Measurements from ENCODE around the gene CLCA2.

Gene CLCA2

DNA sequence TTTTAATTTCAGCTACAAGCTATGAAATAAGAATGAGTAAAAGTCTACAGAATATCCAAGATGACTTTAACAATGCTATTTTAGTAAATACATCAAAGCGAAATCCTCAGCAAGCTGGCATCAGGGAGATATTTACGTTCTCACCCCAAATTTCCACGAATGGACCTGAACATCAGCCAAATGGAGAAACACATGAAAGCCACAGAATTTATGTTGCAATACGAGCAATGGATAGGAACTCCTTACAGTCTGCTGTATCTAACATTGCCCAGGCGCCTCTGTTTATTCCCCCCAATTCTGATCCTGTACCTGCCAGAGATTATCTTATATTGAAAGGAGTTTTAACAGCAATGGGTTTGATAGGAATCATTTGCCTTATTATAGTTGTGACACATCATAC, 31.1 kb downstream of the CLCA2 start:
- no peak for DNase-seq
- TF ChIP-seq, protein P1, sequence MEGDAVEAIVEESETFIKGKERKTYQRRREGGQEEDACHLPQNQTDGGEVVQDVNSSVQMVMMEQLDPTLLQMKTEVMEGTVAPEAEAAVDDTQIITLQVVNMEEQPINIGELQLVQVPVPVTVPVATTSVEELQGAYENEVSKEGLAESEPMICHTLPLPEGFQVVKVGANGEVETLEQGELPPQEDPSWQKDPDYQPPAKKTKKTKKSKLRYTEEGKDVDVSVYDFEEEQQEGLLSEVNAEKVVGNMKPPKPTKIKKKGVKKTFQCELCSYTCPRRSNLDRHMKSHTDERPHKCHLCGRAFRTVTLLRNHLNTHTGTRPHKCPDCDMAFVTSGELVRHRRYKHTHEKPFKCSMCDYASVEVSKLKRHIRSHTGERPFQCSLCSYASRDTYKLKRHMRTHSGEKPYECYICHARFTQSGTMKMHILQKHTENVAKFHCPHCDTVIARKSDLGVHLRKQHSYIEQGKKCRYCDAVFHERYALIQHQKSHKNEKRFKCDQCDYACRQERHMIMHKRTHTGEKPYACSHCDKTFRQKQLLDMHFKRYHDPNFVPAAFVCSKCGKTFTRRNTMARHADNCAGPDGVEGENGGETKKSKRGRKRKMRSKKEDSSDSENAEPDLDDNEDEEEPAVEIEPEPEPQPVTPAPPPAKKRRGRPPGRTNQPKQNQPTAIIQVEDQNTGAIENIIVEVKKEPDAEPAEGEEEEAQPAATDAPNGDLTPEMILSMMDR (IDR thresholded peaks at IDR 0.05; ENCODE audit: low read depth, low read length), result no peak
- no peaks in the 10 kb centered on the region for H3K9me3 ChIP-seq (ENCODE audit: severe bottlenecking)
- no peak overlapping the region for H3K4me3 ChIP-seq (ENCODE audit: low read depth, low read length)
- H3K36me3 ChIP-seq, result no peaks in the 10 kb centered on the region
- H3K27ac ChIP-seq, result no peak overlapping the region
- H3K27me3 ChIP-seq (ENCODE audit: insufficient read depth, low read depth, severe bottlenecking), result no peaks in the 10 kb centered on the region

DNA sequence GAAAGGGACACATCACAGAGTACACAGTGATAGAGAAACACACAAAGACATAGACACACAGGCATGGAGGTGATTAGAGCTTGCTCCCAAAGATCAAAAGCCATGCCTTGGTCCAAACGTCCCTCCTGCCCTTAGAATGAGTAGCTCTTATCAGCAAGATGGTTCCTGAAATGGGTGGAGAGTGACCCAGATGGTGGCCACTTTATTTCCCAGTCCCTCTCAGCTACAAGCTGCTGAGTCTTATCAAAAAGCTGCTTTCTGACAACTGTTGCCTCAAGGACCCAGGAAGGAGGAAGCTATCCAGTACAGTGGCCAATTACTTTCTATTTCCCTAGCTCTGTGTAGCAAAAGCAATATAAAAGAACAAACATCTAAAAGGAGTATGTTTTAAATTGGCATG, 37.0 kb downstream of the CLCA2 start:
- DNase-seq, result no peak
- TF ChIP-seq, protein P1 (IDR thresholded peaks at IDR 0.05; ENCODE audit: low read depth, low read length), result no peak
- no peak overlapping the region for H3K4me3 ChIP-seq (ENCODE audit: low read depth, low read length)
- no peaks in the 10 kb centered on the region for H3K27me3 ChIP-seq (ENCODE audit: insufficient read depth, low read depth, severe bottlenecking)
- no peaks in the 10 kb centered on the region for H3K36me3 ChIP-seq
- no peak overlapping the region for H3K27ac ChIP-seq
- H3K9me3 ChIP-seq (ENCODE audit: severe bottlenecking), result no peaks in the 10 kb centered on the region

DNA sequence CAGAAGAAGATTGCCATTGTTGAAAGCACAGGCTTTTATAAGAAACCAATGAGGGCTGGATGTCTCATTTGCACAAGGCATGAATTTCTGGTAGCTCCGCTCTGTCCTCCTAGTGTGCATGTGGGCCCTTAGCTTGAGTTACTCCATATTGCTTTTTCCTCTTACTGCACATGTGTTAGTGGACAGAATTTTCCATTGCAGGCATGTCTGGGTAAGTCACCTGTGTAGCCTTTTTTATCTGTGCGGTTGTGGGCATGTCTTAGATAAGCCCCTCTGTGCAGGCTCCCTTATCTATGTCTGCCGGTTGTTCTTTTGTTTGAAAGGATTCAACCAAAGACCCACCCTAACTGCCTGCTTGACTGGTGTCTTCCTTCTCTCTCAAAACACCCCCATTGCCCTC, 37.5 kb downstream of the CLCA2 start:
- no peak for DNase-seq
- Histone ChIP-seq H3K4me3 (ENCODE audit: low read depth, low read length) (no peak overlapping the region), H3K36me3 (no peaks in the 10 kb centered on the region), H3K27ac (no peak overlapping the region), H3K27me3 (ENCODE audit: insufficient read depth, low read depth, severe bottlenecking) (no peaks in the 10 kb centered on the region), H3K9me3 (ENCODE audit: severe bottlenecking) (no peaks in the 10 kb centered on the region)
- TF ChIP-seq, protein P1 (IDR thresholded peaks at IDR 0.05; ENCODE audit: low read depth, low read length), result no peak

DNA sequence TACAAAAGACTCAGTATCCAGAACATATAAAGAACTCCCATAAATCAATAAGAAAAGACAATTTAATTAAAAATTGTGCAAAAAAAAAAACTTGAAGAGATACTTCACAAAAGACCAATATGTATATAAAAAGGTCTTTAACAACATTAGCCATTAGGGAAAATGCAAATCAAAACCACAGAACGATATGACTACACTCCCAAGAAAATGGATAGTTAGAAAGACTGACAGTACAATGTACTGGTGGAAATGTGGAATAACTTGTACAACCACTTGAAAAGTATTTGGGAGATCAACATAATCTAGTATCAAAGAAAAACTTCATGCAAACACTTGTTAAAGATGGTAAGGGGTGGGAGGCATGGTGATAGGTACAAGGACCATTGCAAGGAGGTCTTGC, 40.8 kb downstream of the CLCA2 start:
- TF ChIP-seq, protein P1 (IDR thresholded peaks at IDR 0.05; ENCODE audit: low read depth, low read length), result no peak
- no peak for DNase-seq
- no peak overlapping the region for H3K4me3 ChIP-seq (ENCODE audit: low read depth, low read length)
- no peak overlapping the region for H3K27ac ChIP-seq
- no peaks in the 10 kb centered on the region for H3K36me3 ChIP-seq
- no peaks in the 10 kb centered on the region for H3K9me3 ChIP-seq (ENCODE audit: severe bottlenecking)
- H3K27me3 ChIP-seq (ENCODE audit: insufficient read depth, low read depth, severe bottlenecking), result no peaks in the 10 kb centered on the region

DNA sequence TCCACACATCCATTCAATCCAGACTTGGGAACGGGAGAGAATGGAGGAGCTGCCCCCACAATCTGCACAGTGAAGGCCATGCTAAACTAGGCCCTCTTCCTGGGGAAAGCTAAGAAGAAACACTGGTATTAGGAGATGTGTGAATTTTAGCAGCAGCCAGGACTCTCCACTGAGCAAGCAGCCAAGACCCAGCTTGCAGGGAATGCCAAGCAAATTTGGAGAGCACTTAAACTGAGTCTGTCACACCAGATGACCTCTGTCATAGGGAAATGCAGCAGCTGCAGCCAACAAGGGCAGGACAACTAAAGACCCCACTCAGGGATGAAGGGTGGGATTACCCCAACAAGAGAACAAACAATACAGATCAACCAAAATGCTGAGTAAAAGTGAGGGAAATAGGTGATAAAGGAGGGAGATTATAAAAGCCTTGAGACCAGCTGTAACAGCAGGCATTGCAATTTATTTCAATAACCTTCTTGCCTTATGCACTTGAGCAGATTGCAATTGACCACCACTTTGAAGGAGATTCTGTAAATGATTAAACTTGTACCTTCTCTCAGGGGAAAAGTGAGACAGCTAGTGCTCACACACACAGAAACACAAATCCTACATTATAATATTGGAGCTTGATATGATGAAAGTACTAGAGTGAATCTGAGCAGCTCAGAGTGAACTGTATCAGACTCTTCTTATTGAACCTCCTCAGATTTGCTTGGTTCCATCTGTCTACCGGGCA, 42.3 kb downstream of the CLCA2 start:
- Histone ChIP-seq H3K27me3 (ENCODE audit: insufficient read depth, low read depth, severe bottlenecking) (no peaks in the 10 kb centered on the region), H3K36me3 (no peaks in the 10 kb centered on the region), H3K9me3 (ENCODE audit: severe bottlenecking) (no peaks in the 10 kb centered on the region), H3K27ac (no peak overlapping the region), H3K4me3 (ENCODE audit: low read depth, low read length) (no peak overlapping the region)
- no peak for DNase-seq
- TF ChIP-seq, protein P1 (IDR thresholded peaks at IDR 0.05; ENCODE audit: low read depth, low read length), result no peak

DNA sequence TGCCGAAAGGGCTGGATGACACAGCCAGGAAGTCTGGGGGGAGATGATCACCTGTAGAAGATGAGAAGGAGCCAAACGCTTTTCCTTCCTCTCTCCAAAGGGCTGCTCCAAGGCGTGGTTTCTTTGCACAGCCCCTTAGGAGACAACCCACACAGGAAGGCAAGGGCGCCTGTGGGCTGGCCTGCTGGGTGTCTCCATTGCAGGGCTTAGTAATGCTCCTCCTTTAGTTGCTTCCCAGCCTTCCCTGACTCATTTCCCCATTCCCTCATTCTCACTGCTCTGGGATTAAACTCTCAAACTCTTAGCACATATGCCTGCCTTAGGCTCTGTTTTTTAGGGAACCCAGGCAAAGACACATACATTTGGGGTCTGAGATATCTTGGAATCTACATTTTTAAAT, 43.0 kb downstream of the CLCA2 start:
- TF ChIP-seq, protein P1 (IDR thresholded peaks at IDR 0.05; ENCODE audit: low read depth, low read length), result no peak
- no peak overlapping the region for H3K27ac ChIP-seq
- H3K9me3 ChIP-seq (ENCODE audit: severe bottlenecking), result no peaks in the 10 kb centered on the region
- no peaks in the 10 kb centered on the region for H3K36me3 ChIP-seq
- no peaks in the 10 kb centered on the region for H3K27me3 ChIP-seq (ENCODE audit: insufficient read depth, low read depth, severe bottlenecking)
- no peak overlapping the region for H3K4me3 ChIP-seq (ENCODE audit: low read depth, low read length)
- DNase-seq, result no peak
